HL-60 (cell line): ENCODE measurements around the gene CAMKMT.

ENCODE experiments used
- DNase-seq, 2 experiments: peaks; one replicate each; pipeline ENCODE4 v3.0.0-alpha.2; 2010 to 2020; ENCODE audit warnings: low read depth in 1 of 2, low spot score in 1 of 2
- H3K27ac ChIP-seq: fragments of 250-450 bp; sonication (Bioruptor Pico); replicated peaks from 2 replicates; pipeline ENCODE4 v1.5.1; 2020; ENCODE audit warnings: mild to moderate bottlenecking, moderate library complexity
- H3K27me3 ChIP-seq: fragments of 250-450 bp; sonication (Bioruptor Pico); 2 replicates; pipeline ENCODE4 v1.5.1; 2021; ENCODE audit warnings: mild to moderate bottlenecking, moderate library complexity; ENCODE audit not compliant: insufficient read depth, poor library complexity, severe bottlenecking
- H3K4me3 ChIP-seq: replicated peaks from 2 replicates; pipeline ENCODE4 v1.5.1; 2011; ENCODE audit warnings: mild to moderate bottlenecking, control low read depth, low read length; ENCODE audit not compliant: insufficient read depth
- CTCF ChIP-seq: IDR thresholded peaks from one replicate; pipeline ENCODE4 v1.5.1; 2011; ENCODE audit warnings: low read length, control low read depth, inconsistent platforms; ENCODE audit not compliant: insufficient read depth
- GABPA ChIP-seq: IDR thresholded peaks from 2 replicates; pipeline ENCODE4 v1.6.1; 2012; ENCODE audit warnings: low read depth
- POLR2AphosphoS5 ChIP-seq: IDR thresholded peaks from 2 replicates; pipeline ENCODE4 v1.6.1; 2012; ENCODE audit warnings: low read depth
- REST ChIP-seq: IDR thresholded peaks from 2 replicates; pipeline ENCODE4 v1.6.1; 2012; ENCODE audit warnings: low read depth; ENCODE audit not compliant: insufficient replicate concordance
- SPI1 ChIP-seq: IDR thresholded peaks from 2 replicates; pipeline ENCODE4 v1.6.1; 2012; ENCODE audit warnings: low read depth, mild to moderate bottlenecking, borderline replicate concordance

The CAMKMT gene

GRCh38 chr2:44642123-44642857 is 280.5 kb downstream of the CAMKMT start:
- TF ChIP-seq POLR2AphosphoS5, result no peak
- TF ChIP-seq SPI1, result no peak
- no peak for TF ChIP-seq CTCF
- H3K27ac ChIP-seq, result no peak overlapping the region
- no peaks in the 10 kb centered on the region for H3K27me3 ChIP-seq
- no peak for DNase-seq
- H3K4me3 ChIP-seq, result no peak overlapping the region

DNA sequence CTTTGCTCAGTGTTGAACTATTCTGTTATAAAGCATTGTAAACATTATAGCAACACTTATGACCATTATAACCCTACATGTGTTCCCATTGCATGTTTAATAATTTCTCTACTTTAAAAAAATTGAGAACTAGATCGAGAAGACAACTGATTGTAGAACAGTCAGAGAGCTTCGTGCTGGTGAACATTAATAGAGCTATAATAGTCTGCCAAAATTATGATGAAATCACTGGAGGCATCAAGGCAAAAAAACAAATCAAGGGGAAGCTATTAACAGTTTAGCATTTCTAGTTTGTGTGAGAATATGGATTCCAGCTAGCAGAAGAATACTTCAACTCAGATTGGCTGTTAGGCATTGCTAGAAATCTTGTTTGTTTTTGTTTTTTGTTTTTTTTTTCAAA is 284.2 kb downstream of the CAMKMT start:
- TF ChIP-seq GABPA, result no peak
- no peak for TF ChIP-seq CTCF
- no peak overlapping the region for H3K4me3 ChIP-seq
- H3K27me3 ChIP-seq, result no peaks in the 10 kb centered on the region
- DNase-seq, result no peak
- H3K27ac ChIP-seq, result no peak overlapping the region

- no peak for DNase-seq
- no peak overlapping the region for H3K4me3 ChIP-seq
- H3K27ac ChIP-seq, result no peak overlapping the region
- H3K27me3 ChIP-seq, result no peaks in the 10 kb centered on the region
- TF ChIP-seq POLR2AphosphoS5, result no peak
Measured at GRCh38 chr2:44649381-44649780, 287.6 kb downstream of the CAMKMT start.

DNA sequence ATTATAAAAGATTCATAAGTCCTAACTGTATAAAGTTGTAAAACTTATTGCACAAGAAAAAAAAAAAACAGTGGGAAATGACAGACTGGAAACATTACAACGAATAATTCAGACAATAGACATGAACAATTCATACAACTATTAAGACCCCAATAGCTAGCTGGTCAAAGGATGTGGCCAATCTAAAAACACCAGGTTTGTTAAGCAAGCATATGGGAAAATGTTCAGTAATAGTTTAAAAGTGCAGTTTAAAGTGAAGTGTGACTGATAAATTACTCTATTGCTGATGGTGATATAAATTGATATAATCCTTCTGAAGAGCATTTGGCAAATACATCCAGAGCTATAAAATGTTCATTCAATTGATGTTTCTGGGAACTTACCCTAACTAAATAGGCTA is 289.0 kb downstream of the CAMKMT start:
- Histone ChIP-seq H3K4me3 (no peak overlapping the region), H3K27me3 (no peaks in the 10 kb centered on the region), H3K27ac (no peak overlapping the region)
- no peak for TF ChIP-seq SPI1
- TF ChIP-seq CTCF, result no peak
- DNase-seq, result no peak

- no peak overlapping the region for H3K4me3 ChIP-seq
- no peak overlapping the region for H3K27ac ChIP-seq
- no peaks in the 10 kb centered on the region for H3K27me3 ChIP-seq
- no peak for TF ChIP-seq REST
- no peak for TF ChIP-seq CTCF
- TF ChIP-seq SPI1, result no peak
- no peak for TF ChIP-seq POLR2AphosphoS5
- no peak for TF ChIP-seq GABPA
- DNase-seq, result no peak
Measured at GRCh38 chr2:44651974-44652373, 290.2 kb downstream of the CAMKMT start.
